ENCODE measurements around the gene KCNN3.
"Not testable (repeated sequence)": the region's sequence is repeated elsewhere in the genome, so short reads cannot be mapped to it uniquely, and the experiment has no call there.

KCNN3 gene

DNA sequence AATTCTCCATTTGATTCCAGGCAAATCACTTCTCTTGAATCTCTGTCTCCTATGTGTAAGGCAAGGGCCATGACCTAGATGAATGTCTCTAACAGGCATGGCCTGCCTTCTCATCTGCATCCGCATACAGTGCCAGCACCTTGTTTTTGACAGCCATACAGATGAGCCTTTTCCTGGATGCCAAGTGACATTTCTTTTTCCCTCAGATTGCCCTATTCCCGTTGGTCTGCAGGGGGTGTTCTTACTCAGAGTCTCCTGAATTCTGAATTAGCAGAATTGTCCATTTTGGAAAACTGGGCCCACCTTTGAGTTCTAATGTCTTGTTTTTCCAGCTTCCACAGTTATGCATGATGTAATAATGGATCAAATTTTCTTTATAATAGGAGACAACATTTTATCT is 174.1 kb downstream of the KCNN3 start:
- no peak for DNase-seq

DNA sequence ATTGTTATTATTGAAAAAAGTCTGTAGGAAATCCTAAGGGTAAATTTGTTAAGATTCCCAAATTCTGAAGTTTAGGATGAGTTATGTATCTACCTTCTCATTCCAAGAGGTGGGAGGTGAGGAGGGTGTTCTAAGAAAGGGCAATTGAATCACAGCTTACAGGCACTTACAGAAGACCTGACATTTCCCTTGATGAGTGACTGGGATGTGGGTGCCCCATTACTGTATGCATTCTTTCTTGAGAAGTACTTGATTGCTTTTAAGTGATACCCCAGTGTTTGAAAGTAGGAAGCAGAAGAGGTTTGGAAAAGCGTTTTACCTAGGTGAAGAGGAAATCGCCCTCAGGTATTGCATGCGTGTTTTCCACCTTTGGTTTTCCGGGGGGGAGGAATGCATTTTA is 175.1 kb downstream of the KCNN3 start:
- no peak for DNase-seq

DNA sequence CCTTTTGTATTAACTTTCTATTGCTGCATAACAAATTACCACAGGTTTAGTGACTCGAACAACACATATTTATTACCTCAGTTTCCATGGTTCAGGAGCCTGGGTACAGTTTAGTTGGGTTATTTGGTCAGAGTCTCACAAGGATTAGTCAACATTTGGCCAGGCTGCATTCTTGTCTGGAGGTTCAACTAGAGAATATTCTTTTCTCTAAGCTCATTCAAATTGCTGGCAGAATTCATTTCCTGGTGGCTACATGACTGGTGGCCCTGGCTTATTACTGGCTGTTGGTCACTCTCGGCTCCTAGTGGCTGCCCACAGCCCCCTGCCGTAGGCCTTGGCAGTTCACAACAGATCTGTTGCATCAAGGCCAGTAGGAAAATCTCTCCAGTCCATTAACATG is 181.0 kb downstream of the KCNN3 start:
- no peak for DNase-seq

GRCh38 chr1:154686507-154686906 is 183.6 kb downstream of the KCNN3 start:
- DNase-seq = no peak

GRCh38 chr1:154683820-154684219 is 186.3 kb downstream of the KCNN3 start:
- DNase-seq = no peak

DNA sequence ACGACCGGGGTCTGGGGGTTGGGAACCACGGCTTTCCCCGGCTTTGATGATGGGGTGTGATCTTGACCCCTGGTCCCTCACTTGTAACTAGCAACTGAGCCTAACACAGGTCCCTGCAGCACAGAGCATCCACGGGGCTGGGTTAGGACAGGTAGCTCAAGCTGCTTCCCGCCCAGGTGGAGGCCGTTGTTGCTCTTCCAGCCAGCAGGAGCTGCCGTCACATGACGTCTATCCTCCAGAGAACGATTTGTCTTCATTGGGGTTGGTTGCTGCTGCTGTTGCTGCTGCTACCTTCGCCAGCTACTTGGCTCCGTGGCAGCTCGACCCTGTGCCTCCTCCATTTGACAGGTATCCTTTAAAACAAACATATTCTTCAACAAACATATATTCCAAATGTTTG is 187.8 kb downstream of the KCNN3 start:
- DNase-seq = peak; percentile 33

- DNase-seq = not testable (repeated sequence)
Observed at GRCh38 chr1:154677844-154678243, 192.2 kb downstream of the KCNN3 start.

GRCh38 chr1:154676847-154677246 is 193.2 kb downstream of the KCNN3 start:
- not testable (repeated sequence) for DNase-seq

- not testable (repeated sequence) for DNase-seq
Observed at GRCh38 chr1:154674456-154674855, 195.6 kb downstream of the KCNN3 start.

GRCh38 chr1:154672245-154672644 is 197.8 kb downstream of the KCNN3 start:
- DNase-seq = not testable (repeated sequence)

DNA sequence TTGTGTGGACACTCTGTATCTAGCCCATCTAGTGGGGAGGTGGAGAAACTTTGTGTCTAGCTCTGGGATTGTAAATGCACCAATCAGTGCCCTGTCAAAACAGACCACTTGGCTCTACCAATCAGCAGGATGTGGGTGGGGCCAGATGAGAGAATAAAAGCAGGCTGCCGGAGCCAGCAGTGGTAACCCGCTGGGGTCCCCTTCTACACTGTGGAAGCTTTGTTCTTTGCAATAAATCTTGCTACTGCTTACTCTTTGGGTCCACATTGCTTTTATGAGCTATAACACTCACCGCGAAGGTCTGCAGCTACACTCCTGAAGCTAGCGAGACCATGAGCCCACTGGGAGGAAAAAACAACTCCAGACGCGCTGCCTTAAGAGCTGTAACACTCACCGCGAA is 198.7 kb downstream of the KCNN3 start:
- not testable (repeated sequence) for DNase-seq

GRCh38 chr1:154670310-154671270 is 199.5 kb downstream of the KCNN3 start:
- DNase-seq = not testable (repeated sequence)

DNA sequence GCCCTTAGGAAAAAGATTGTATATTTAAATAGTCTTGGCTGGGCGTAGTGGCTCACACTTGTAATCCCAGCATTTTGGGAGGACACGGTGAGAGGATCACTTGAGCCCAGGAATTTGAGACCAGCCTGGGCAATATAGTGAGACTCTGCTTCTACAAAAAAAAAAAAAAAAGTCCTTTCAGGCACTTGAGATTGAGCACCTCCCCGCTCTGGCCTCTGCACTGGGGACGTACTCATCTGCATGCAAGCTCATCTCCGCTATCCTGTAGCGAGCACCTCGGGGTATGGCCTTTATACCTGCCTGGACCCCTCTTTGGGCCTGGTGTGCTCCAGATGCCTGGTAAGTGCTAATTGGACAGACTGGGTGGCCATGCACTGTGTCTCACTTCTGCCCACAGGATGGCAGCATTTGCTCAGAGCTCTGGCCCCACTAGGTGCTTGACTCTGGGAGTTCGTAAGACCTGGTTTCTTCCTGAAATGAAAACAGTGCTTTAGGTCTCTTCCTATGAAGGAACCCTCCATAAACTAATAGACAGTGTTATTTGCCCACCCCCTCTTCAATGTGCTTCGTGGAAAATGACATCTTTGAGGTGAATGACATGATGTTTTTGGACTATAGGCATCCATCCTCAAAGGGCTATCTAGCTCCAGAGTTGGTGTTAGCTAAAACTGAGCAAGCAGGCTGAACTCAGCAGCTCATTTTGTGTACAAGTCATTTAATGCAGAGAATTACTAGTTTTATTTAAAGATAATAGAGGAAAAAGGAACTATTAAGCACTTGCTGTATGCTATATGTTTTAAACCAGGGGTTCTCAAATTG is 200.4 kb downstream of the KCNN3 start:
- peak; percentile 79 for DNase-seq

DNA sequence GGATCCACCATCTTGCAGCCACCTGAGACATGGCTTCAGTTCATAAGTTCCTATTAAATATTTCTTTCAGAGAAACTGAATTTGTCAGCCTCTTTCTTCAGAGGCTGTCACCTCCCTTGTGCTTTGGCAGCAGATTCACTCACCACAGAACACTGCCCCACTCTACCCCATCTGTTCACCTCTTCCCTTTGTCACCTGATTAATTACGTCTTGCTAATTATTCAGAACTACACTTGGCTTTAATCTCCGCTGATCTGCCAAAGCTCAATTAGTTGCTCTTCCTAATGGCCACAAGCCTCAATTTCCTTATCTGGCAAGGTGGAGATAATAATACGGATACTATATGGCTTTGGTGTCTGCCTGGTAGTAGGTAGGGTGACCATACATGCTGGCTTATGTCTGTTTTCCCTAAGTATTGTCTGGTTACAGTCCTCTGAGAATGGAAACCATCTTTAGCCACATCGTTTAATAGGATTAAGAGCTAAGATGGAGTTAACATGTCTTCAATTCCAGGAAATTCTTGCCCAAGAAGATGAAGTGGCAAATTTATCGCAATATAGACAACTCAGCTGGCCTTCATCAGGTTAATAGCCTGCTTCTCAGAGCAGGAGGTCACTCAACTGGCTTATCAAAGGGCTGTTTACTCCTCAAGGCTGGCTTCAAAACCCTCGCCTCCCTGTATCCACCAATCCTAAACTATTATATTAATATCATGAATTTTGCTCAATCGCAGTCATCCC is 203.9 kb downstream of the KCNN3 start:
- DNase-seq = peak; percentile 22

DNA sequence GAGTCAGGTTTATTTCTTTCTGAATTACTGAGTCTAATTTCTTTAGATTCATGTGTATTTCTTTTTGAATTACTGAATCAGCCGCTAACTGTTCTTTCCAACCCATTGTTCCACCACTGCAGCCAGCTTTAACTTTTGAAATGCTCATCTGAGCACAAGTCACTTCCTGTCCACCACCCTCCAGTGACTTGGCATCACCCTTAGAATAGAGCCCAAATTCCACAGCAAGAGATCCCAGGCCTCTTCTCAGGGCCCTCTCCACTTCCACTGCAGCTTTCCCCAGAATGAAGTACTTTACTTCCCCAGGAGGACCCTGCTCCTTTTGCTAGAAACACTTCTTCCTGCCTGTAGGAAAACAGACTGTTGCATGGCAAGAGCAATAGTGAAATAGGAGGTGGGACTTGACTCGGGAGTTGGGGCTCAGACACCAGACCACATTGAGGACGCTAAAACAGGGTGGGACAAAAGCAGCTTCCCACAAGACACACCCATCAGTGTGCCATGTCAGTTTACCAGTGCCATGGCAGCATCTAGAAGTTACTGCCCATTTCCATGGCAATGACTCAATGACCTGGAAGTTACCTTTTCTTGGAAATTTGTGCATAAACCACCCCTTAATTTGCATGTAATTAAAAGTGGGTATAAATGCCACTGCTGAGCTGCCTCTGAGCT is 205.6 kb downstream of the KCNN3 start:
- DNase-seq = no peak

DNA sequence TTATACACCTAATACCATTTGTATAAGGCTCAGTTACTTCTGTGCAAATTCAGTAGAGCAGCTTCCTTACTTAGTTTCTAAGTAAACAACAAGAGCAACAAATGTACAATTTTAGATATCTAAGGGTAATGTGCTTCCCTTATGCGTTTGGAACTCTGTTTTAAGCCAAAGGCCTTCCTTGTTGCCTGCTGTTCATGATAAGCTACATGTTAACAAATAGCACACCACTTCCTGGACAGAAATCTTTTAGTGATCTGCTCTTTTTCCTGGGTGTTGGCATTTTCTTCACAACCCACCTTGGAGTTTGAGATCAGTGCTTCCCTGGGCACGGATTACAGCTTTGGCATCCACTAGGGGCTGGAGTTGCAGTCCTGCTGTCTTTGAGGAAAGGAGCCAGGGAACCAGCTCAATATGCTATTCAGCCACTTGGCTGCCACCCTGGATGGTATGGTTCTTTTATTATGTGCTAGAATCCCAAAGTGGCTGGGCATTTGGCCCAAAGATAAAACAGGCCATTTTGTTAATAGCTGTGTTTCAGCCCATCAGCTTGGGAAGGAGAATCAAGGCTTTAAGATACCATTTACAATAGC is 206.5 kb downstream of the KCNN3 start:
- no peak for DNase-seq

GRCh38 chr1:154661110-154661509 is 209.0 kb downstream of the KCNN3 start:
- no peak for DNase-seq

DNA sequence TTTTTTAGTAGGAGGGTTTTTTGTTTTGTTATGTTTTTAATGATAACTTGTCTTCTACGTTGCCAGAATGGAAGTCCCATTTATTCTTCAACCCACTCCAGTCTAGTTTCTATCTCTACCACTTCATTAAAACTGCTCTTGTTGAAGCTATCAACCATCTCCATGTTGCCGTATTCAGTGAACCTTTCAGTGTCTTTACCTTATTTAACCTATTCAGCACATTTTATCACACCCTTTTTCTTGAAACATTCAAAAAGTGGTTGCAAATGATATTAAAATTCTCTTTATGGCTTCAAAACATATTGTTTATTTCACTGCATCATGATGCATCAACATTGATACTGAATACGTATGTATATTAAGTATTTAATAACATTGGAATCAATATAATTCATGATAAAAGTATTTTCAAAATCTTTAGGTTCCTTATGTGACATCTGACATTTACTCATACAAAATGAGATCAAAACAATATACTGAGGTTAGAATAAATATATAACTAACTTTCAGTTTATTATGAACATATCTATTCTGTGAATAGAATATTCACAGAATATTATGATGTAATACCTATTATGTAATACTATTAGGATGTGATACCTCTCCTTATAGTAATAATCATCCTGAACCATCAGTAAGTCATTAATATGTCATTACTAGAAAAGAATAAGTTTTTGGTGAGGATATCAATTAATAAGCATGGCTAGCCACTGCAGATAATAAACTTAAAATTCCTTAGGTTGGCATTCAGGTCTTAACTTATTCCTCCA is 210.1 kb downstream of the KCNN3 start:
- DNase-seq = no peak

DNA sequence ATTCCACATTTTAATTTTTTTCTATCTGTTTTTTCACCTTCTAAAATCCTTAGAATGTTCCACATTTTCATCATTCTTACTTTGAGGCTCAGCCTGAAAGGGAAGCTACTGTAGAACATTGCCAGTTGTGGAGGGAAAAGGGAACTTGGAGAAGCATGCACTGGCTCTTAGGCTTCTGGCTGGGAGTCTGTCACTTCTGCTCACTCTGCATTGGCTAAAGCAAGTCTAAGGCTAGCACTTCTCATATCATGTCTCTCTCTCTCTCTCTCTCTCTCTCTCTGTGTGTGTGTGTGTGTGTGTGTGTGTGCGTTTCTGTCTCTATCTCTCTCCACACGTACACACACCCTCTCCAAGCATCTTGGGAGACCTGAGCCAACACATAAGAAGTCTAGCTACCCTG is 212.5 kb downstream of the KCNN3 start:
- DNase-seq = no peak

DNA sequence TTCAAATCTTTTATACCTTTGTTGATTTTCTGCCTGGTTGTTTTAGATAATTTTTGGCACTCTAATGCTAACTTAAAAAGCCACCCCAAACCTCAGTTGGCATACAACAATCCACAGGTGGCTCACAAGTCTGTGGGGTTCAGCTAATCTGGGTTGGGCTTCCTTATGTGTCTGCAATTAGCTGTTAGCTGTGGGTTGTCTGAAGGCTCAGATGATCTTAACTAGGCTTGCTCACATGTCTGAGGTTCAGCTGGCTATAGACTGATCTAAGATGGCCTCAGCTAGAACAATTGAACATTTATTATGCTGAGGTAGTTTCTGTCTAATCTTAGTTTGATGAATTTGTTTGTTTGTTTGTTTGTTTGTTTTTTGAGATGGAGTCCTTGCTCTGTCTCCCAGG is 217.2 kb downstream of the KCNN3 start:
- DNase-seq = no peak
